UCSD-AML1 (cell line): ENCODE results near the gene SLC49A3.
"Not testable (repeated sequence)": the region's sequence is repeated elsewhere in the genome, so short reads cannot be mapped to it uniquely, and the experiment has no call there.

Source experiments
- DNase-seq: peaks from one replicate; lab custom pipeline; 2025; ENCODE audit not compliant: unreplicated experiment; lab: John Stamatoyannopoulos, UW

Gene SLC49A3

DNA sequence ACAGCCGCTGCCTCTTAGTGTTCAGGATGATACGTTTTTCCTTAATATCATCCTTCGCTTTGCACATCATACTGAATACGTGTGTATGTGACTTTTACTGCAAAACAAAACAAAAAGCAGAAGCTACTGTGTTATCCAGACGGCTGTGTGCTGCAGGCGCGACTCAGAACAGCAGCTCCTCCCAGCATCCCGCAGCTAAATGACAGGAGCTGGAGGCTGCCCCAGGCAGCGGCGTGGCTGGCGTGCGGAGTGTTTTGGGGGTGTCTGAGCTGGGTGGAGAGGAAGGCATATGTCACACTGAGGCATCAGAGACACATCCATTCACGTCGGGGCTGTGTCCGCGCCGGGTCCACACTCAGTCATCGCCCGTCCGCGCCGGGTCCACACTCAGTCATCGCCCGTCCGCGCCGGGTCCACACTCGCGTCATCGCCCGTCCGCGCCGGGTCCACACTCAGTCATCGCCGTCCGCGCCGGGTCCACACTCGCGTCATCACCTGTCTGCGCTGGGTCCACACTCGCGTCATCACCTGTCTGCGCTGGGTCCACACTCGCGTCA lies 33.3 kb upstream of the SLC49A3 start:
- no peak for DNase-seq

DNA sequence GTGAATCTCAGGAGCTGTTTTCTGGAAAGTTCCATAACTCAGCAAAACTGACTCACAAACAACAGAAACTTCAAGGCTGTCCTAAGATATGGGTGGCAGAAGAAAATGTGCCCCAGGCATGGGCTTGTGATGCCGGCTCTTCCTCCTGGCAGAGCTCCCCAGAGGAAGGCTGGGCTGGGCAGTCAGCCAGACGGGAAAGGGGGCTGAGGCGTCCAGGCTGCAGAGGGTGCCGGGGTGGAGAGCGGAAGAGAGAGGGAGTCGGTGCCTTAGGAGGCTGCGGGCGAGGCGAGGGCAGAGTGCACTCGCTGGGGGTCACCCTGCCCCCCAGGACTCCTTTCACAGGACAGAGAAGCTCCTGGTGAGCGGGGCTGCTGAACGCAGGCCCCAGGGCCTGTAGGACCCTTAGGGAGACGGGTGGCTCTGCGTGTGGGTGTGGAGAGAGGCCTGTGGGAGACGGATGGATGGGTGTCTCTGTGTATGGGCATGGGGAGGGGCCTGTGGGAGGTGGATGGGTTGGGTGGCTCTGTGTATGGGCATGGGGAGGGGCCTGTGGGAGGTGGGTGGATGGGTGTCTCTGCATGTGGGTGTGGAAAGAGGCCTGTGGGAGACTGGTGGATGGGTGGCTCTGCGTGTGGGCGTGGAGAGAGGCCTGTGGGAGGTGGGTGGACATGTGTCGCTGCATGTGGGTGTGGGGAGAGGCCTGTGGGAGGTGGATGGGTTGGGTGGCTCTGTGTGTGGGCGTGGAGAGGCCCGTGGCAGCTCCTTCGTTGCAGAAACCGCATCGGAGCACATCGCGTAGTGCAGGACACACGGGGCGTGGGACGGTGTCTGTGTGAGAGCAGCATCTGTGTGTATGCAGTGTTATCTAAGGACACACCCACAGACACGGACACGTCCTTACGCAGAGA lies 32.6 kb upstream of the SLC49A3 start:
- DNase-seq, result no peak

DNA sequence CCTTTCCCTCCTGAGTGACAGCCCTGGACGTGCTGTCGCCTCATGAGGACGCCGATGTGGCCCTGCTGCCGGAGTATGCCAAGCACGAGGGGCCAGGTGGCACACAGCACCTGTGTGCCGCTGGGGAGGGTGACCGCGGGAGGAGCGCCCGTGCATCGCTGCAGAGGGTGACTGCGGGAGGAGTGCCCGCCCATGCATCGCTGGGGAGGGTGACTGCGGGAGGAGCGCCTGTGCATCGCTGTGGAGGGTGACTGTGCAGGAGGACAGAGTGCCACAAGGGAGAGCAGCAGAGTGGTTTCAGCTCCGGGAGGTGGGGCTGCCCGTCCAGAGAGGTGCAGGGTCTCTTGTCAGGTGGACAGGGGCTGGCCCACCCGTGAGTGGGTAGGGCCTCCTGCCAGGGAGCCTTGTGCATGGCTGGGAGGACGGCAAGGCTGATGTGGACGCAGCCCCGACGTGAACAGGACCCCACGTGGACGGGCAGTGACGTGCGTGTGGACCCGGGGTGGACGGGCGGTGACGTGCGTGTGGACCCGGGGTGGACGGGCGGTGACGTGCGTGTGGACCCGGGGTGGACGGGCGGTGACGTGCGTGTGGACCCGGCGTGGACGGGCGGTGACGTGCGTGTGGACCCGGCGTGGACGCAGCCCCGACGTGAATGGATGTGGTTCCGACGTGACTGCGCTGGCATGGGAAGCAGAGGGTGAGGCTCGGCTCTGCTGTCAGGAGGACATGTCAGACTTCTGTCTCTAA lies 31.3 kb upstream of the SLC49A3 start:
- DNase-seq, result no peak

DNA sequence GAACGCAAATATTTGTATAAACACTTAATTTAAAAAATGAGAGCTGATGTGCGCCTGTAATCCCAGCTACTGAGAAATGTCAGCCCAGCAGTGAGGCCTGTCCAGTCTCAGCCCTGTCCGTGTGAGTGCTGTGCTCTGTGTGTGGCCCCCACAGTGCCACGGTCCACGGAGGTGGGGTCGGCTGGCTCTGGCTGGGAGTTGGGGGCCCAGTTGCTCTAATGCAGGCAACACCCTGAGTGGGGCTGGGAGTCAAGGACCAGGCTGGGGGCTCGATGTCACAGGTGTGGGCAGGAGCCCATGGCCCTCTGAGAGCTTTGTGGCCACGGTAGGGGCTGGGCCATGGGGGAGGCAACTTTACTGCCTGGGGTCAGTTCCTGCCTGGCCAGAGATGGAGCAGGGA lies 29.5 kb upstream of the SLC49A3 start:
- no peak for DNase-seq

DNA sequence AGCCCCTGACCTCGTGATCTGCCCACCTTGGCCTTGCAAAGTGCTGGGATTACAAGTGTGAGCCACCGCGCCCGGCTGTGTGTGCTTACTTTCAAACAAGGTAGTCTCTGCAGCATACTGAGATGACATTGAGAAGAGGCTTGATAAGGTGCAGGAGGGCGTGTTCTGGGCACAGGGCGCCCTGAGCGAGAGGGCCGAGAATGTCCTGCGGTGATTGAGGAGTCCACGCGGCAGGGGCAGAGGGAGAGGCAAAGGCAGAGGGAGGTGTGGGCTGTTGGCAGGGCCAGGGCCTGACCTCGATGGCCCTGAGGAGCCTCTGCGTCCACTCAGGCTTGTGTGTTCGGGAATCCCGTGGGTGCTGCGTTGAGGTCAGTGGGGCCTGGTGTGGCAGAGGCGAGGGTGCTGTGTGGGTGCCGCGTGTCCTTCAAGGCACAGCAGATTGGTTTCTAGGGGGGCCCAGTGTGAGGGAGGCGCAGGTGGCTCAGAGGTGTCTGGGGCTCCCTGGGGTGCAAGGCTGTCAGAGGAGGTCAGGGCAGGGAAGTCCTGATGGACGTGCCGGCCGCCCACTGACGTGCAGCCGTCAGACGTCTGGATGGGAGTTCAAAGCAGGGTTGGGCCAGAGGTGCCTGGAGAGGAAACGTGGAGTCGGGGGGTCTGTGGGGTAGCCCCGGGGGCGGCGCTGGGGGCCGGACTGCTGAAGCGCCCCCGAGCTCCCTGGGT lies 28.8 kb upstream of the SLC49A3 start:
- no peak for DNase-seq

DNA sequence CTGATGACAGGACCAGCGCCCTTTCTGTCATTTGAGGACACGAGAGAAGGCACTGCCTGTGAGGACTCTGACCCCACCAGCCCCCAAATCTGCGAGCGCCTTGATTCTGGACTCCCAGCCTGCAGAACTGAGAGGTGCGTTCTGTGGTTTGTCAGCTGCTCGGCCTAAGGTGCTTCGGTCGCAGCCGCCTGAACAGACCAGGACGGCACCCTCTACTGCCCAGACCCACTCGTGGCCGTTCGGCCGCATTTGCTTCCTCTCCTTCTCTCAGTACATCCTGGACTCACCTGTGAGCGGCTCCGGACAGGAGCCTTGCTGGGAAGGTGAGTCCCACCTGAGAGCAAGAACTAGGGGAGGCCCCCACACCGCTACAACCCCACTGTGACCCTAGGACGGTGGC lies 25.1 kb upstream of the SLC49A3 start:
- no peak for DNase-seq

DNA sequence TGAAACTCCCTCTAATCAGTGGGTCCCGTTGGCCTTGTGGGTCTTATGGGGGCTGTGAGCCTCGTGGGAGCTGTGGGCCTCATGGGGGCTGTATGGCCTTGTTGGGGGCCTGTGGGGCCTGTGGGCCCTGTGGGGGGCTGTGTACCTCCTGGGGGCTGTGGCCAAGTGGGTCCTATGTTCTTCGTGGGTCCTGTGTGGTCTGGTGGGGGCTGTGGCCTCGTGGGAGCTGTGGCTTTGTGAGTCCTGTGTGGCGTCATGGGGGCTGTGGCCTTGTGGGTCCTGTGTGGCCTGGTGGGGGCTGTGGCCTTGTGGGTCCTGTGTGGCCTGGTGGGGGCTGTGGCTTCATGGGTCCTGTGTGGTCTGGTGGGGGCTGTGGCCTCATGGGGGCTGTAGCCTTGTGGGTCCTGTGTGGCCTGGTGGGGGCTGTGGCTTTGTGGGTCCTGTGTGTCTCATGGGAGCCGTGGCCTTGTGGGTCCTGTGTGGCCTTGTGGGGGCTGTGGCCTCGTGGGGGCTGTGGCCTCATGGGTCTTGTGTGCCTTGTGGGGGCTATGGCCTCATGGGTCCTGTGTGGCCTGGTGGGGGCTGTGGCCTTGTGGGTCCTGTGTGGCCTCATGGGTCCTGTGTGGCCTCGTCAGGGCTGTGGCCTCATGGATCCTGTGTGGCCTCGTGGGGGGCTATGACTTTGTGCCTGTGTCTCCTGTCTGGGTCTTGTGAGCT lies 24.1 kb upstream of the SLC49A3 start:
- DNase-seq, result no peak

DNA sequence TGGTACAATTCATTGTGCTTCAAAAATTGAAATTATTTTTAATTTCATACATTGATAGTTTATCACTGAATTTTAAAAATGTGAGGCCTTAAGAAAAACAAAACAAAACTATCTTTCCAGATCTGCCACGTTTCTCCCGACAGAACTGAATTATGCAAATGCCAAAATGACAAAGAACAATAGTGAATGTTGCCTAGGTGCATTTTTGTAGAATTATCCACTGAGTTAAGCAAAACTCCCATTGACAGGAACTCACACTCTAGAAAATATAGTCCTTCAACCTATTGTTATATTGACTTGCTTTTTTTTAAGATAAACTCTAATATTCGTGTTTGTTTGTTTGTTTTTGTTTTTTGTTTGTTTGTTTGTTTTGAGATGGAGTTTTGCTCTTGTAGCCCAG lies 23.1 kb upstream of the SLC49A3 start:
- no peak for DNase-seq

DNA sequence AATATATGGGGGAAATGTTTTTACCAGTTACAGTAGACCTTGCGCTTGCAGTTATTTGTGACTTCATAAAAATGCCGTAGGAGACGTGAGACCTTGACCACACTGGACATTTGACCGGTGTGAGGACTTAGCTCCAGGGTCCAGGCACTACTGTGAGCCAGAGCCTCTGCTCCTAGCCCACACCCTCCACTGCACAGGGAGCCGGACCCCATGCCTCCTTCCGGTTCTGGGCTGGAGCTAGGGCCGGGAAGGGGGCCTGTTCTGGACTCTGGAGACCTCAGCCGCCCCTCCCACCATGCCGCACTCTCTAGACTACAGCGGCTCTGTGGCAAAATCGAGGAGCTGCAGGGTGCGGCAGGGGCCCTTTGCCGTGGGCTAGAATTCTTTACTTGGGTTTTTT lies 22.0 kb upstream of the SLC49A3 start:
- DNase-seq, result no peak

DNA sequence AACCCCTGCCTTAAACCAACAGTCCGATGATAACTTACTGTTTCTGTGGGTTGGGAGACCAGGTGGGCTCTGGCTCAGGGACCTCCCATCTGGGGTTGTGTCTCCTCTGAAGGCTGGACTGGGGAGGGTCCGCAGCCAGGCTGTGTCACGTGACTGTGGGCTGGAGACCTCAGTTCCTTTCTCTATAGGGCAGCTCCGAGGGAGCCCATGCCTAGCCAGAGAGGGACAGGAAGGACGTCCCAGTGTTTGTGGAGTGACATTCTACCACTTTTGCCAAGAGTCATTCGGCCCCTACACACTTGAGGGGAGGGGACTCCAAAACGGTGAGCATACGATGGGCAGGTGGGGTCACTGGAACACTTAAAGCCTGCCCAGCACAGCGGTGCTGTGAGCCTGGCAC lies 21.2 kb upstream of the SLC49A3 start:
- DNase-seq, result no peak

DNA sequence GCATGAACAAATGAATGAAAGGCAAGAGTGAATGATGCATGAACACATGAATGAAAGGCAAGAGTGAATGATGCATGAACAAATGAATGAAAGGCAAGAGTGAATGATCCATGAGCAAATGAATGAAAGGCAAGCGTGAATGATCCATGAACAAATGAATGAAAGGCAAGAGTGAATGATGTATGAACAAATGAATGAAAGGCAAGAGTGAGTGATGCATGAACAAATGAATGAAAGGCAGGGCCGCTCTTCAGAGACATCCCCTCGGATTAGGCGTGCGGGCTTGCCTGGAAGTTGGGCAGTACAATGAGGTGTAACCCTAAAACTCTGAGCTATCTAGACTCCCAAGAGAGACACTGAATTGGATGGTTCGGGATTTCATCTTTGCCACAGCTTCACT lies 20.4 kb upstream of the SLC49A3 start:
- DNase-seq, result no peak

DNA sequence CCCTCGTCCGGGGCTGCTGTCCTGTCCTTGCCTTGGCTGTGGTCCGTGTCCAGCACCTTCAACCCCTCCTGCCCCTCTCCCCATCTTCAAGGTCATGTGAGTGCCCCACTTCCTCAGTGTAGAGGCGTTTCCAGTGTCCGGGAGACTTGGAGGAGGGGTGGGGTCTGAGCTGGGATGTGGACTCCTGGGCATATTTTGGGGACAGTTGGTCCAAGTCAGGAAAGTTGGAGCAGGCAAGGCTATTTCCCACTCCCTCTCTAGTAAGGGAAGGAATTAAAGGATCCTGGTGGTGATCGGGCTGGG lies 19.6 kb upstream of the SLC49A3 start:
- no peak for DNase-seq

DNA sequence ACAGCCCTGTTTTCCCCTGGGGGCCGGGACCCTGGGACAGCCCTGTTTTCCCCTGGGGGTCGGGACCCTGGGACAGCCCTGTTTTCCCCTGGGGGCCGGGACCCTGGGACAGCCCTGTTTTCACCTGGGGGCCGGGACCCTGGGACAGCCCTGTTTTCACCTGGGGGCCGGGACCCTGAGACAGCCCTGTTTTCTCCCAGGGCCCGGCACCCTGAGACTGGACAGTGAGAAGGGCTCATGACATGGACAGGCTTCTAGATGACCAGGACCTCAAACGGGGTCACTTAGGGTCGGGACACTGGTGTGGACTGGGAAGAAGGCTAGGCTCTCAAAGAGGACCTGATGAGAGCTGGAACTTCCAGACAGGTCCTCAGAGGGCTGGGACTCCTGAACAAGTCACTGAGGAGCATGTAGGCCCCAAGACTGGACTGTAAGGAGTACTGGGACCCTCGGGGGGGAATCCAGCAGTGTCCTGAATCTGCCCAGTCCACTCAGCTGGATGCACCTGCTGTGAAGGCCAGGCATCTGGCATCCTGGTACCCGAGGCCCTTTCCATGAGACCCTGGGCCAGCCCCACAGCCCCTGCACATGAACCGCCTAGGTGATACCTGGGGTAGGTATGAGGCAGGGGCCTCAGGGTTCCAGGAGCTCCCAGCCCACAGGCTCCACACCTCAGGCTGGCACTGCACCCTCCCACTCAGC lies 19.1 kb upstream of the SLC49A3 start:
- DNase-seq, result no peak

DNA sequence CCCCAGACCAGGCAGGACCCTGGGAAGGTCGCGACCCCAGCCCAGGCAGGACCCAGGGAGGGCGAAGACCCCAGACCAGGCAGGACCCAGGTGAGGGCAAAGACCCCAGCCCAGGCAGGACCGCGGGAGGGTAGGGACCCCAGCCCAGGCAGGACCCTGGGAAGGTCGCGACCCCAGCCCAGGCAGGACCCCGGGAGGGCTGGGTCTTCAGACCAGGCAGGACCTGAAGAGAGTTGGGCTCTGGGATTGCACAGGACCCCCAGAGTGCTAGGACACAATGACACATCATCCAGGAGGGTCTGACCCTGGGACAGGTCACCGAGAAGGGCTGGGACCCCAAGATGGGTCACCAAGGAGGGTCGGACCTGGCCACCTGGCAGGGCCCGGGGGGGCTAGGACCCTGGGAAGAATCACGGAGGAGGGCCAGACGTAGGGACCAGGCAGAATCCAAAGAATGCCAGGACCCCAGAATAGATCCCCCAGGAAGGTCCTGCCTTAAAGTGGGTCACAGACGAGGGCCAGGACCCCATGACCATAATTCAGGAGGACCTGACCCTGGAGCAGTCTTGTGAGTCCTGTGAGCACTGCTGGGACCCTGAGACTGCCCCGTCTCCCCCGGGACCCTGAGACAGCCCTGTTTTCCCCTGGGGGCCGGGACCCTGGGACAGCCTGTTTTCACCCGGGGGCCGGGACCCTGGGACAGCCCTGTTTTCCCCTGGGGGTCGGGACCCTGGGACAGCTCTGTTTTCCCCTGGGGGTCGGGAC lies 18.1 kb upstream of the SLC49A3 start:
- DNase-seq, result no peak

DNA sequence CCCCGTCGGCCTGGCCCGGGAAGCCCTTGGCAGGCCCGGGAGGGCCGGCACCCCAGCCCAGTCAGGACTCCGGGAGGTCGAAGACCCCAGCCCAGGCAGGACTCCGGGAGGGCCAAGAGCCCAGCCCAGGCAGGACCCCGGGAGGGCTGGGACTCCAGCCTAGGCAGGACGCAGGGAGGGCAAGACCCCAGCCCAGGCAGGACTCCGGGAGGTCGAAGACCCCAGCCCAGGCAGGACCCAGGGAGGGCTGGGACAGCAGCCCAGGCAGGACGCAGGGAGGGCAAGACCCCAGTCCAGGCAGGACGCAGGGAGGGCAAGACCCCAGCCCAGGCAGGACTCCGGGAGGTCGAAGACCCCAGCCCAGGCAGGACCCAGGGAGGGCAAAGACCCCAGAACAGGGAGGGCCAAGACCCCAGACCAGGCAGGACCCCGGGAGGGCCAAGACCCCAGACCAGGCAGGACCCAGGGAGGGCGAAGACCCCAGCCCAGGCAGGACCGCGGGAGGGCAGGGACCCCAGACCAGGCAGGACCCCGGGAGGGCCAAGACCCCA lies 17.2 kb upstream of the SLC49A3 start:
- DNase-seq, result not testable (repeated sequence)

DNA sequence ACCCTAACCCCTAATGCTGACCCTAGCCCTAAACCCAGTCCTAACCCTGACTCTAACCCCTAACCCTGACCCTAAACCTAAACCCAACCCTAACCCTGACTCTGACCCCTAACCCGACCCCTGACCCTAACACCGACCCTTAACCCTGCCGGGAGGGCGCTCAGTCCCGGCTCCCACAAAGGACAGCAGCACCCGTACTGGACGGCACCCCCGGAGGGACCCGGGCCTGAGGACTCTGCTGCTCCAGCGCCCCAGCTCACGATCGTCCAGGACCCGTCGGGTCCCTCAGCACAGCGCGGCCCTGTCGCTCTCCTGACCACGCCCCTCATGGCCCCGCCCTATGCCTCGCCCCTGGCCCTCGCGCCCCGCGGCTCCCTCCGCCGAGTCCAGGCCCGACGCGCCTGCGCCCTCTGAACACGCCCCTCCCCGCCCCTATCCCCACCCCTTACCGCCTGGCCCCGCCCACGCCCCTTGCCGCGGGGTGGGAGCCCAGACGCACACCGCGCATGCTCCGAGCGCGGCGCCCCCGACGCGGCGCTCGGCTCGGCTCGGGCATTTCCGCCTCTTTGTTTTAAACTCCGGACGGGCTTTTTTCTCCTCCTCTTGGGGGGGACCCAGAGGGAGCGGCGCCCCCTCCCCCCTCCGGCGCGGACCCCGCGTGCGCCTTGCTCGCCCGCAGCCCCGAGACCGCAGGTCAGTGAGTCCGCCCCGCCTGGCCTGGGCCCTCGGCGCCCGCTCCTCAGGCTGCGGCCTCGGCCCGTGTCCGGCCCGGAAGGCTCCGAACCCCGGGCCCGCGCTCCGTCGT lies 16.5 kb upstream of the SLC49A3 start, which contains the start of gene PCGF3:
PCGF3 (plus strand) TSS at position 555 of the 805 bp plus-strand sequence. CDS start 27,849 bp downstream, outside the sequence.
- peak; percentile 97 for DNase-seq

DNA sequence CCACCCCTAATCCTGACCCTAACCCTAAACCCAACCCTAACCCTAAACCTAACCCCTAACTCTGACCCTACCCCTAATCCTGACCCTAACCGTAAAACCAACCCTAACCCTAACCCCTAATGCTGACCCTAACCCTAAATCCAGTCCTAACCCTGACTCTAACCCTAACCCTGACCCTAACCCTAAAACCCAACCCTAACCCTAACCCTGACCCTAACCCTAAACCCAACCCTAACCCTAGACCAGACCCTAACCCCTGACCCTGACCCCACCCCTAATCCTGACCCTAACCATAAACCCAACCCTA lies 16.0 kb upstream of the SLC49A3 start:
- DNase-seq, result no peak

DNA sequence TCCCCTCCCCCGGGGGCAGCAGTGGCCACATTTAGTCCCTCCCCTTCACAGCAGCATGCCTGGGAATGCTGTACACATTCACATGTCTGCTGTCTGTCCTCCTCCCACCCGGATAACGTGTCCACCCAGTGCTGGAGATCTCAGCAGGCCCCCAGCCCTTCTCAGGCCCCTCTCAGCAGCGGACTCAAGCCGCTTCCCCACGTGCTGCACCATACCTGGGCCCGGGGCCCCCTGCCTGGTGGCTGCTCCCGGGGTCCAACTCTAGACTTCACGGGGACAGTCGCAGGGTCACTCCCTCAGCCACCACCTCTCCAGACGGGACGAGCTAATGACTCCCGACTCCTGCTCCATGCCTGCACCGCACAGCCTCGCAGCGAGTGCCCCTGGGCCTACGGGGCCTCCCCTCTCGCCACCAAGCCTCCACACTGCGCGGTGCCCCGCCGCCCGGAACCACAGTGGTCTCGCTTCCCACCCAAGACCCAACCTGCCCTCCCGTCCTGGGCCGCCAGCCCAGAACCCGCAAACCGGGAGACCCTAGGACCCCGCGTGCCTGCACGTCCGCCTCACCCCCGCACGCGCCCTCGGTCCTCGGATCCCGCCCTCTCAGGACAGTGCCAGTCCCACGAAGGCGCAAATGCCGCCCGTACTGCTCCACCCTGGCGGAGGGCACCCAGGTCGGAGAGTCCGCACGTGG lies 15.4 kb upstream of the SLC49A3 start:
- DNase-seq, result no peak
